GM23338 (cell line): Measurements from ENCODE around the gene ZFYVE26. TPM values are rescaled to one million over a fixed set of nuclear protein-coding genes. Genes with fewer than 3 reads are reported as not detected.

Experiments
- ATAC-seq: fragments of 200-7000 bp; cut with Tn5 transposase; 3 replicates; pipeline ENCODE4 v1.9.1; 2020
- DNase-seq: peaks from one replicate; pipeline ENCODE4 v3.0.0-alpha.2; 2015; ENCODE audit warnings: low spot score
- H2AFZ ChIP-seq: fragments of 200-600 bp; sonication (generic); 2 replicates; pipeline ENCODE4 v1.8.0; 2016; ENCODE audit warnings: antibody characterized with exemption, mild to moderate bottlenecking, moderate library complexity
- H3F3A ChIP-seq: fragments of 200-600 bp; sonication (generic); replicated peaks from 2 replicates; pipeline ENCODE4 v1.8.0; 2017; ENCODE audit warnings: antibody characterized with exemption, mixed run types, low read depth
- H3K27ac ChIP-seq: fragments of 200-600 bp; sonication (generic); 2 replicates; pipeline ENCODE4 v1.6.1; 2016; ENCODE audit warnings: low read depth
- H3K27me3 ChIP-seq: fragments of 200-600 bp; sonication (generic); 2 replicates; pipeline ENCODE4 v1.8.0; 2016; ENCODE audit warnings: mild to moderate bottlenecking, mixed run types, moderate library complexity; ENCODE audit not compliant: insufficient read depth
- H3K36me3 ChIP-seq: fragments of 200-600 bp; sonication (generic); 2 replicates; pipeline ENCODE4 v1.8.0; 2016; ENCODE audit warnings: mild to moderate bottlenecking; ENCODE audit not compliant: insufficient read depth
- H3K4me1 ChIP-seq: fragments of 200-600 bp; sonication (generic); 2 replicates; pipeline ENCODE4 v1.8.0; 2016; ENCODE audit warnings: mild to moderate bottlenecking, moderate library complexity; ENCODE audit not compliant: insufficient read depth
- H3K4me2 ChIP-seq: fragments of 200-600 bp; sonication (generic); 2 replicates; pipeline ENCODE4 v1.7.1; 2017; ENCODE audit warnings: mixed run types
- H3K4me3 ChIP-seq: fragments of 200-600 bp; sonication (generic); 2 replicates; pipeline ENCODE4 v1.6.1; 2016; ENCODE audit warnings: mixed run types
- H3K79me2 ChIP-seq: fragments of 200-600 bp; sonication (generic); replicated peaks from 2 replicates; pipeline ENCODE4 v1.8.0; 2017; ENCODE audit warnings: mild to moderate bottlenecking; ENCODE audit not compliant: insufficient read depth
- H3K9me2 ChIP-seq: fragments of 200-600 bp; sonication (generic); 2 replicates; pipeline ENCODE4 v1.8.0; 2017; ENCODE audit not compliant: insufficient read depth
- H4K20me1 ChIP-seq: fragments of 200-600 bp; sonication (generic); replicated peaks from 2 replicates; pipeline ENCODE4 v1.8.0; 2017; ENCODE audit warnings: mild to moderate bottlenecking; ENCODE audit not compliant: insufficient read depth
- H3K27ac Mint-ChIP-seq: 2 replicates; pipeline ENCODE4 v1.8.0; 2020; ENCODE audit warnings: inconsistent platforms, mild to moderate bottlenecking, moderate library complexity, mixed read lengths
- H3K27me3 Mint-ChIP-seq: 3 replicates; pipeline ENCODE4 v1.8.0; 2022; ENCODE audit warnings: low read depth, mild to moderate bottlenecking, moderate library complexity, mixed read lengths, inconsistent platforms; ENCODE audit not compliant: insufficient read depth, poor library complexity
- H3K36me3 Mint-ChIP-seq: 3 replicates; pipeline ENCODE4 v1.8.0; 2021; ENCODE audit warnings: low read depth, mild to moderate bottlenecking, inconsistent platforms, moderate library complexity, mixed read lengths
- H3K4me1 Mint-ChIP-seq: 3 replicates; pipeline ENCODE4 v1.8.0; 2020; ENCODE audit warnings: mild to moderate bottlenecking, inconsistent platforms, mixed read lengths
- H3K4me3 Mint-ChIP-seq: 3 replicates; pipeline ENCODE4 v1.8.0; 2021; ENCODE audit warnings: moderate library complexity, mild to moderate bottlenecking, inconsistent platforms, mixed read lengths
- H3K9me3 Mint-ChIP-seq: 3 replicates; pipeline ENCODE4 v1.8.0; 2020; ENCODE audit warnings: moderate library complexity, mild to moderate bottlenecking, inconsistent platforms, mixed read lengths
- CREB1 ChIP-seq: fragments of 250-450 bp; sonication (Bioruptor Pico); IDR thresholded peaks from 2 replicates; pipeline ENCODE4 v1.5.0; 2020; ENCODE audit warnings: low read depth, mild to moderate bottlenecking, moderate library complexity
- EZH2 ChIP-seq: fragments of 200-600 bp; sonication (generic); IDR thresholded peaks from one replicate; pipeline ENCODE4 v1.8.0; 2017; ENCODE audit warnings: antibody characterized with exemption, mild to moderate bottlenecking, low read depth; ENCODE audit not compliant: unreplicated experiment
- EZH2phosphoT487 ChIP-seq: fragments of 200-600 bp; sonication (generic); IDR thresholded peaks from one replicate; pipeline ENCODE4 v1.8.1; 2018; ENCODE audit warnings: antibody characterized with exemption; ENCODE audit not compliant: unreplicated experiment
- JUNB ChIP-seq: IDR thresholded peaks from one replicate; pipeline ENCODE4 v1.6.1; 2016; ENCODE audit warnings: antibody characterized with exemption; ENCODE audit not compliant: unreplicated experiment
- NANOG ChIP-seq: IDR thresholded peaks from 2 replicates; pipeline ENCODE4 v1.6.1; 2016; ENCODE audit warnings: antibody characterized with exemption, borderline replicate concordance
- POLR2AphosphoS5 ChIP-seq: IDR thresholded peaks from 2 replicates; pipeline ENCODE4 v1.6.1; 2016; ENCODE audit warnings: antibody characterized with exemption, low read depth
- REST ChIP-seq: IDR thresholded peaks from one replicate; pipeline ENCODE4 v1.6.1; 2018; ENCODE audit warnings: antibody characterized with exemption; ENCODE audit not compliant: unreplicated experiment
- STAT1 ChIP-seq: IDR thresholded peaks from one replicate; pipeline ENCODE4 v1.6.1; 2016; ENCODE audit warnings: antibody characterized with exemption; ENCODE audit not compliant: unreplicated experiment
- ZNF114 ChIP-seq: fragments of 250-450 bp; sonication (Bioruptor Pico); IDR thresholded peaks from 2 replicates; pipeline ENCODE4 v1.5.0; 2020; ENCODE audit warnings: mild to moderate bottlenecking, moderate library complexity
- ZNF331 ChIP-seq: fragments of 250-450 bp; sonication (Bioruptor Pico); IDR thresholded peaks from 2 replicates; pipeline ENCODE4 v1.5.0; 2020; ENCODE audit warnings: low read depth, mild to moderate bottlenecking, moderate library complexity
- polyA plus RNA-seq: library from polyadenylated mRNA; unstranded; fragments of >200 nt; fragmentation: Nextera tagmentation; extraction: Ambion mirVana; gene quantifications from 2 replicates; pipeline ENCODE4 v1.2.1, GENCODE V29; 2016
- total RNA-seq: library from RNA; depleted of rRNA; stranded (reverse); fragments of >200 nt; shearing (Covaris generic); gene quantifications from 2 replicates; pipeline ENCODE4 v1.2.3, GENCODE V29; 2014
- TF ChIP-seq, protein P1 (sequence below): fragments of 250-450 bp; sonication (Bioruptor Pico); IDR thresholded peaks from 2 replicates; pipeline ENCODE4 v1.5.0; 2020; ENCODE audit warnings: mild to moderate bottlenecking, moderate library complexity
- TF ChIP-seq, protein P2 (sequence below), 2 experiments: fragments of 200-600 bp in 1 of 2; sonication (generic) in 1 of 2; conservative IDR thresholded peaks; 2 replicates each; pipeline versions ENCODE4 v1.5.1 to v1.6.1; 2016 to 2017; ENCODE audit warnings: antibody characterized with exemption in 2 of 2, low read depth in 2 of 2, mild to moderate bottlenecking in 2 of 2, moderate library complexity in 1 of 2
- TF ChIP-seq, protein P3 (sequence below): IDR thresholded peaks from 2 replicates; pipeline ENCODE4 v1.6.1; 2016; ENCODE audit warnings: antibody characterized with exemption

ZFYVE26 gene
- total and polyA plus RNA-seq, 2 experiments from 2014 or later, result 5.6 to 36.0 TPM

- Mint-ChIP-seq H3K36me3 (peaks cover 39% of the 10 kb centered on the region), H3K4me1 (no peaks in the 10 kb centered on the region), H3K27me3 (peaks cover 2% of the 10 kb centered on the region), H3K9me3 (no peaks in the 10 kb centered on the region; the same call in 2 of the 3 replicates), H3K27ac (no peak overlapping the region), H3K4me3 (no peak overlapping the region)
- no peaks in the 10 kb centered on the region for H3F3A ChIP-seq
- H4K20me1 ChIP-seq, result no peaks in the 10 kb centered on the region
- H3K4me2 ChIP-seq, result no peak overlapping the region
- no peaks in the 10 kb centered on the region for H3K27me3 ChIP-seq
- 0 out of 2 replicates have a peak, but pooled peaks cover 10% of the 10 kb centered on the region for H3K9me2 ChIP-seq
- no peak overlapping the region for H3K27ac ChIP-seq
- no peak overlapping the region for H2AFZ ChIP-seq
- DNase-seq, result no peak
- ATAC-seq, result no peak
- H3K4me1 ChIP-seq, result no peaks in the 10 kb centered on the region
- no peaks in the 10 kb centered on the region for H3K79me2 ChIP-seq
- H3K36me3 ChIP-seq, result peaks cover 10% of the 10 kb centered on the region; the same call in 1 of the 2 replicates
- no peak overlapping the region for H3K4me3 ChIP-seq
- no peak for TF ChIP-seq CREB1 (CRISPR knock-in tag)
- TF ChIP-seq ZNF331 (CRISPR knock-in tag), result no peak
- TF ChIP-seq, protein P1, sequence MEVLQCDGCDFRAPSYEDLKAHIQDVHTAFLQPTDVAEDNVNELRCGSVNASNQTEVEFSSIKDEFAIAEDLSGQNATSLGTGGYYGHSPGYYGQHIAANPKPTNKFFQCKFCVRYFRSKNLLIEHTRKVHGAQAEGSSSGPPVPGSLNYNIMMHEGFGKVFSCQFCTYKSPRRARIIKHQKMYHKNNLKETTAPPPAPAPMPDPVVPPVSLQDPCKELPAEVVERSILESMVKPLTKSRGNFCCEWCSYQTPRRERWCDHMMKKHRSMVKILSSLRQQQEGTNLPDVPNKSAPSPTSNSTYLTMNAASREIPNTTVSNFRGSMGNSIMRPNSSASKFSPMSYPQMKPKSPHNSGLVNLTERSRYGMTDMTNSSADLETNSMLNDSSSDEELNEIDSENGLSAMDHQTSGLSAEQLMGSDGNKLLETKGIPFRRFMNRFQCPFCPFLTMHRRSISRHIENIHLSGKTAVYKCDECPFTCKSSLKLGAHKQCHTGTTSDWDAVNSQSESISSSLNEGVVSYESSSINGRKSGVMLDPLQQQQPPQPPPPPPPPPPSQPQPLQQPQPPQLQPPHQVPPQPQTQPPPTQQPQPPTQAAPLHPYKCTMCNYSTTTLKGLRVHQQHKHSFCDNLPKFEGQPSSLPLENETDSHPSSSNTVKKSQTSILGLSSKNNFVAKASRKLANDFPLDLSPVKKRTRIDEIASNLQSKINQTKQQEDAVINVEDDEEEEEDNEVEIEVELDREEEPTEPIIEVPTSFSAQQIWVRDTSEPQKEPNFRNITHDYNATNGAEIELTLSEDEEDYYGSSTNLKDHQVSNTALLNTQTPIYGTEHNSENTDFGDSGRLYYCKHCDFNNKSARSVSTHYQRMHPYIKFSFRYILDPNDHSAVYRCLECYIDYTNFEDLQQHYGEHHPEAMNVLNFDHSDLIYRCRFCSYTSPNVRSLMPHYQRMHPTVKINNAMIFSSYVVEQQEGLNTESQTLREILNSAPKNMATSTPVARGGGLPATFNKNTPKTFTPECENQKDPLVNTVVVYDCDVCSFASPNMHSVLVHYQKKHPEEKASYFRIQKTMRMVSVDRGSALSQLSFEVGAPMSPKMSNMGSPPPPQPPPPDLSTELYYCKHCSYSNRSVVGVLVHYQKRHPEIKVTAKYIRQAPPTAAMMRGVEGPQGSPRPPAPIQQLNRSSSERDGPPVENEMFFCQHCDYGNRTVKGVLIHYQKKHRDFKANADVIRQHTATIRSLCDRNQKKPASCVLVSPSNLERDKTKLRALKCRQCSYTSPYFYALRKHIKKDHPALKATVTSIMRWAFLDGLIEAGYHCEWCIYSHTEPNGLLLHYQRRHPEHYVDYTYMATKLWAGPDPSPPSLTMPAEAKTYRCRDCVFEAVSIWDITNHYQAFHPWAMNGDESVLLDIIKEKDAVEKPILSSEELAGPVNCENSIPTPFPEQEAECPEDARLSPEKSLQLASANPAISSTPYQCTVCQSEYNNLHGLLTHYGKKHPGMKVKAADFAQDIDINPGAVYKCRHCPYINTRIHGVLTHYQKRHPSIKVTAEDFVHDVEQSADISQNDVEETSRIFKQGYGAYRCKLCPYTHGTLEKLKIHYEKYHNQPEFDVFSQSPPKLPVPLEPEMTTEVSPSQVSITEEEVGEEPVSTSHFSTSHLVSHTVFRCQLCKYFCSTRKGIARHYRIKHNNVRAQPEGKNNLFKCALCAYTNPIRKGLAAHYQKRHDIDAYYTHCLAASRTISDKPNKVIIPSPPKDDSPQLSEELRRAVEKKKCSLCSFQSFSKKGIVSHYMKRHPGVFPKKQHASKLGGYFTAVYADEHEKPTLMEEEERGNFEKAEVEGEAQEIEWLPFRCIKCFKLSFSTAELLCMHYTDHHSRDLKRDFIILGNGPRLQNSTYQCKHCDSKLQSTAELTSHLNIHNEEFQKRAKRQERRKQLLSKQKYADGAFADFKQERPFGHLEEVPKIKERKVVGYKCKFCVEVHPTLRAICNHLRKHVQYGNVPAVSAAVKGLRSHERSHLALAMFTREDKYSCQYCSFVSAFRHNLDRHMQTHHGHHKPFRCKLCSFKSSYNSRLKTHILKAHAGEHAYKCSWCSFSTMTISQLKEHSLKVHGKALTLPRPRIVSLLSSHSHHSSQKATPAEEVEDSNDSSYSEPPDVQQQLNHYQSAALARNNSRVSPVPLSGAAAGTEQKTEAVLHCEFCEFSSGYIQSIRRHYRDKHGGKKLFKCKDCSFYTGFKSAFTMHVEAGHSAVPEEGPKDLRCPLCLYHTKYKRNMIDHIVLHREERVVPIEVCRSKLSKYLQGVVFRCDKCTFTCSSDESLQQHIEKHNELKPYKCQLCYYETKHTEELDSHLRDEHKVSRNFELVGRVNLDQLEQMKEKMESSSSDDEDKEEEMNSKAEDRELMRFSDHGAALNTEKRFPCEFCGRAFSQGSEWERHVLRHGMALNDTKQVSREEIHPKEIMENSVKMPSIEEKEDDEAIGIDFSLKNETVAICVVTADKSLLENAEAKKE (CRISPR knock-in tag), result no peak
- no peak for TF ChIP-seq JUNB
- TF ChIP-seq POLR2AphosphoS5, result no peak
- TF ChIP-seq NANOG, result no peak
- no peak for TF ChIP-seq EZH2
- no peak for TF ChIP-seq ZNF114 (CRISPR knock-in tag)
- TF ChIP-seq, protein P2, sequence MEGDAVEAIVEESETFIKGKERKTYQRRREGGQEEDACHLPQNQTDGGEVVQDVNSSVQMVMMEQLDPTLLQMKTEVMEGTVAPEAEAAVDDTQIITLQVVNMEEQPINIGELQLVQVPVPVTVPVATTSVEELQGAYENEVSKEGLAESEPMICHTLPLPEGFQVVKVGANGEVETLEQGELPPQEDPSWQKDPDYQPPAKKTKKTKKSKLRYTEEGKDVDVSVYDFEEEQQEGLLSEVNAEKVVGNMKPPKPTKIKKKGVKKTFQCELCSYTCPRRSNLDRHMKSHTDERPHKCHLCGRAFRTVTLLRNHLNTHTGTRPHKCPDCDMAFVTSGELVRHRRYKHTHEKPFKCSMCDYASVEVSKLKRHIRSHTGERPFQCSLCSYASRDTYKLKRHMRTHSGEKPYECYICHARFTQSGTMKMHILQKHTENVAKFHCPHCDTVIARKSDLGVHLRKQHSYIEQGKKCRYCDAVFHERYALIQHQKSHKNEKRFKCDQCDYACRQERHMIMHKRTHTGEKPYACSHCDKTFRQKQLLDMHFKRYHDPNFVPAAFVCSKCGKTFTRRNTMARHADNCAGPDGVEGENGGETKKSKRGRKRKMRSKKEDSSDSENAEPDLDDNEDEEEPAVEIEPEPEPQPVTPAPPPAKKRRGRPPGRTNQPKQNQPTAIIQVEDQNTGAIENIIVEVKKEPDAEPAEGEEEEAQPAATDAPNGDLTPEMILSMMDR (conservative IDR thresholded peaks at IDR 0.05; ENCODE audit: low read depth in 2 of 2), result no peak
- TF ChIP-seq STAT1, result no peak
- no peak for TF ChIP-seq REST
- TF ChIP-seq, protein P3, sequence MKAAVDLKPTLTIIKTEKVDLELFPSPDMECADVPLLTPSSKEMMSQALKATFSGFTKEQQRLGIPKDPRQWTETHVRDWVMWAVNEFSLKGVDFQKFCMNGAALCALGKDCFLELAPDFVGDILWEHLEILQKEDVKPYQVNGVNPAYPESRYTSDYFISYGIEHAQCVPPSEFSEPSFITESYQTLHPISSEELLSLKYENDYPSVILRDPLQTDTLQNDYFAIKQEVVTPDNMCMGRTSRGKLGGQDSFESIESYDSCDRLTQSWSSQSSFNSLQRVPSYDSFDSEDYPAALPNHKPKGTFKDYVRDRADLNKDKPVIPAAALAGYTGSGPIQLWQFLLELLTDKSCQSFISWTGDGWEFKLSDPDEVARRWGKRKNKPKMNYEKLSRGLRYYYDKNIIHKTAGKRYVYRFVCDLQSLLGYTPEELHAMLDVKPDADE, result no peak
- TF ChIP-seq EZH2phosphoT487, result no peak
These were observed 69.5 kb downstream of the ZFYVE26 start for GRCh38 chr14:67746927-67747326.
